ENCODE measurements around the gene BAHD1. TPM values are rescaled to one million over a fixed set of nuclear protein-coding genes. Genes with fewer than 3 reads are reported as not detected.

The BAHD1 gene
- total and polyA plus RNA-seq, 9 donors = 14.8 to 67.3 (median 40.1) TPM

- TF ChIP-seq, protein P1, sequence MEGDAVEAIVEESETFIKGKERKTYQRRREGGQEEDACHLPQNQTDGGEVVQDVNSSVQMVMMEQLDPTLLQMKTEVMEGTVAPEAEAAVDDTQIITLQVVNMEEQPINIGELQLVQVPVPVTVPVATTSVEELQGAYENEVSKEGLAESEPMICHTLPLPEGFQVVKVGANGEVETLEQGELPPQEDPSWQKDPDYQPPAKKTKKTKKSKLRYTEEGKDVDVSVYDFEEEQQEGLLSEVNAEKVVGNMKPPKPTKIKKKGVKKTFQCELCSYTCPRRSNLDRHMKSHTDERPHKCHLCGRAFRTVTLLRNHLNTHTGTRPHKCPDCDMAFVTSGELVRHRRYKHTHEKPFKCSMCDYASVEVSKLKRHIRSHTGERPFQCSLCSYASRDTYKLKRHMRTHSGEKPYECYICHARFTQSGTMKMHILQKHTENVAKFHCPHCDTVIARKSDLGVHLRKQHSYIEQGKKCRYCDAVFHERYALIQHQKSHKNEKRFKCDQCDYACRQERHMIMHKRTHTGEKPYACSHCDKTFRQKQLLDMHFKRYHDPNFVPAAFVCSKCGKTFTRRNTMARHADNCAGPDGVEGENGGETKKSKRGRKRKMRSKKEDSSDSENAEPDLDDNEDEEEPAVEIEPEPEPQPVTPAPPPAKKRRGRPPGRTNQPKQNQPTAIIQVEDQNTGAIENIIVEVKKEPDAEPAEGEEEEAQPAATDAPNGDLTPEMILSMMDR (IDR thresholded peaks at IDR 0.05) = no peak
- TF ChIP-seq EP300 (IDR thresholded peaks at IDR 0.05) = no peak
- no peak for TF ChIP-seq POLR2A (IDR thresholded peaks at IDR 0.05)
These were observed 43.2 kb downstream of the BAHD1 start for GRCh38 chr15:40483919-40484318.

DNA sequence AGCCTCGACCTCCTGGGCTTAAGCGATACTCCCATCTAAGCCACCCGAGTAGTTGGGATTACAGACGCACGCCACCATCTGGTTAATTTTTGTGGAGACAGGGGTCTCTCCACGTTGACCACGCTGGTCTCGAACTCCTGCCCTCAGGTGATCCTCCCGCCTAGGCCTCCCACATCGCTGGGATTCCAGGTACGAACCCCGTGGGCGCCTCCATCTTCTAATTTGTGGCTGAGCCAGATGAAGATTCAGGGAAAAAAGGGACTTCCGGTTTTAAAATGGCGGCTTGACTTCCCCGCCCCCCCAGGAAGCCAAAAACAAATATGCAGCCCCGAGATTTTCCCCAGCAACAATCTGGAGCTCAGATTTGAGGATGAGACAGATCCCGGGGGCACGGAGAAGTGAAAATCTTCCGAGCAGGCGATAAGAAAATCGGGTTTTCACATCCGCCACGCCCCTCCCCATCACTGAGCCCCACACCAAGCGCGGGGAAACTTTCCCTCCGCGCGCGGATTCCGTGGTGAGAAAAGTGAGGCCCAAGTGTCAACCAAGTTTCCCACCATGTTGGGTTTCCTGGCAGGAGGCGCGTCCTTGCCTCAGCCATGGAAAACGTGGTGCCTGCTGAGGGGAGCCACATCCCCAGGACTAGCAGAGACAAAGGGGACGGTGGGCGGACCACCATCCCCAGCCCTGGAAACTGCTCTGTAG, 45.5 kb downstream of the BAHD1 start:
- Histone ChIP-seq H3K36me3 (no peaks in the 10 kb centered on the region), H3K27me3 (no peaks in the 10 kb centered on the region), H3K4me1 (ENCODE audit: insufficient read depth) (no peaks in the 10 kb centered on the region), H3K9me3 (no peaks in the 10 kb centered on the region), H3K4me3 (no peak overlapping the region), H3K27ac (no peak overlapping the region)
- TF ChIP-seq POLR2A (IDR thresholded peaks at IDR 0.05) (no peak), EP300 (IDR thresholded peaks at IDR 0.05) (no peak)
- TF ChIP-seq, protein P1 (IDR thresholded peaks at IDR 0.05) = no peak
- DNase-seq = no peak
- intact Hi-C loops (cut with DNase I) = no loop called here
- 77 to 90% (median 85%) methylated on average over 36 of the region's 36 CpGs for WGBS, 3 donors

More at GRCh38 chr15:40483919-40484318, 43.2 kb downstream of the BAHD1 start:
- 85 to 90% (median 89%) methylated on average over 2 of the region's 2 CpGs for WGBS, 3 donors
- intact Hi-C loops (cut with DNase I) = no loop called here
- Histone ChIP-seq H3K9me3 (no peaks in the 10 kb centered on the region), H3K27ac (no peak overlapping the region), H3K4me1 (ENCODE audit: insufficient read depth) (no peaks in the 10 kb centered on the region), H3K36me3 (no peaks in the 10 kb centered on the region), H3K4me3 (no peak overlapping the region), H3K27me3 (no peaks in the 10 kb centered on the region)
- DNase-seq = no peak

- TF ChIP-seq POLR2A (IDR thresholded peaks at IDR 0.05) (no peak), EP300 (IDR thresholded peaks at IDR 0.05) (no peak)
- TF ChIP-seq, protein P1 (IDR thresholded peaks at IDR 0.05) = no peak
- DNase-seq = no peak
- H3K27me3 ChIP-seq = no peaks in the 10 kb centered on the region
- H3K9me3 ChIP-seq = no peaks in the 10 kb centered on the region
- H3K4me1 ChIP-seq (ENCODE audit: insufficient read depth) = no peaks in the 10 kb centered on the region
- 83 to 92% (median 84%) methylated on average over 35 of the region's 35 CpGs for WGBS, 3 donors
- intact Hi-C loops (cut with DNase I) = no loop called here
- H3K4me3 ChIP-seq = no peak overlapping the region
- no peaks in the 10 kb centered on the region for H3K36me3 ChIP-seq
- no peak overlapping the region for H3K27ac ChIP-seq
These were observed 47.3 kb downstream of the BAHD1 start for GRCh38 chr15:40487816-40488682.

DNA sequence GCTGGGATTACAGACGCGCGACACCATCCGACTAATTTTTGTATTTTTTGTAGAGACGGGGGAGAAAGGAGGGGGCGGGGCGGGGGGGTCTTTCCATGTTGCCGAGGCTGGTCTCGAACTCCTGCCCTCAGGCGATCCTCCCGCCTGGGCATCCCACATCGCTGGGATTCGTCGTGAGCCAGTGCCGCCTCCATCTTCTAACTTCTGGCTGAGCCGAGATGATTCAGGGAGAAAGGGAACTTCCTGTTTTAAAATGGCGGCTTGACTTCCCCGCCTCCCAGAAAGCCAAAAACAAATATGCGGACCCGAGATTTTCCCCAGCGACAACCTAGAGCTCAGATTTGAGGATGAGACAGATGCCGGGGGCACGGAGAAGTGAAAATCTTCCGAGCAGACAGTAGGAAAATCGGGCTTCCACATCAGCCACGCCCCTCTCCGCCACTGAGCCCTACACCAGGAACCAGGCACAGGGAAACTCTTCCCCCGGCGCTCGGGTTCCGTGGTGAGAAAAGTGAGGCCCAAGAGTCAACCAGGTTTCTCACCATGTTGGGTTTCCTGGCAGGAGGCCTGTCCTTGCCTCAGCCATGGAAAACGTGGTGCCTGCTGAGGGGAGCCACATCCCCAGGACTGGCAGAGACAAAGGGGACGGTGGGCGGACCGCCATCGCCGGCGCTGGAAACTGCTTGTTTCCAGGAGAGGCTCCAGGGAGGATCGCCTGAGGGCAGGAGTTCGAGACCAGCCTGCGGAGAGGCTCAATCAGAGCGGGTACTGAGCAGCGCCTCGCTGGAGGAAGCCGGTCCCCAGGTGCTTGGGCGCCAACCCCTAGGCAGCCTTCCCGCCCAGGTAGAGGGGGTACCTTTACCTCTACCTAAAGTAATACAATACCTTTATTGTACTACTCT, 48.8 kb downstream of the BAHD1 start:
- intact Hi-C loops (cut with DNase I) = no loop called here
- 74 to 92% (median 83%) methylated on average over 47 of the region's 47 CpGs for WGBS, 3 donors
- Histone ChIP-seq H3K4me1 (ENCODE audit: insufficient read depth) (no peaks in the 10 kb centered on the region), H3K27me3 (no peaks in the 10 kb centered on the region), H3K9me3 (no peaks in the 10 kb centered on the region), H3K4me3 (no peak overlapping the region), H3K36me3 (no peaks in the 10 kb centered on the region), H3K27ac (no peak overlapping the region)
- no peak for TF ChIP-seq POLR2A (IDR thresholded peaks at IDR 0.05)
- TF ChIP-seq EP300 (IDR thresholded peaks at IDR 0.05) = no peak
- DNase-seq = no peak

Measured in ovary (tissue), 9 donors.